ENCODE data around the gene PHACTR3.

DNA sequence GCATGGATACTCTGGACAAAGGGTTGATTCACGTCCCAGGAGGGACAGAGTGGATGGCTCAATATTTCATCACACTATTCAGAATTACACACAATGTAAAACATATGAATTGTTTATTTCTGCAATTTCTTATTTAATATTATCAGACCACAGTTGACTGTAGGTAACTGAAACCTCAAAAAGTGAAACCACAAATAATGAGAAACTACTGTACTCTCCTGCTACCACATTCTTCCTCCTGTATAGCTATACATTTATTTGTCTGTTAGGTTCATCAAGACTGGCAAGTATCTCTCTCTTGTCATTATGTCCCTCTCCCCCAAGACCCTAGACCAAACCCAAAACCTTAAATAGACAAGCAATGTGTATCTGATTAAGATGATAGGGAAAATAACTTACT lies 269.1 kb downstream of the PHACTR3 start:
- TF ChIP-seq ZNF274 (IDR thresholded peaks at IDR 0.05; ENCODE audit: low read depth, low read length) (no peak), EZH2 (IDR thresholded peaks at IDR 0.05) (no peak), POLR2AphosphoS5 (IDR thresholded peaks at IDR 0.05; ENCODE audit: low read depth, low read length) (no peak), RAD21 (IDR thresholded peaks at IDR 0.05; ENCODE audit: low read depth) (no peak)
- TF ChIP-seq, protein P1, sequence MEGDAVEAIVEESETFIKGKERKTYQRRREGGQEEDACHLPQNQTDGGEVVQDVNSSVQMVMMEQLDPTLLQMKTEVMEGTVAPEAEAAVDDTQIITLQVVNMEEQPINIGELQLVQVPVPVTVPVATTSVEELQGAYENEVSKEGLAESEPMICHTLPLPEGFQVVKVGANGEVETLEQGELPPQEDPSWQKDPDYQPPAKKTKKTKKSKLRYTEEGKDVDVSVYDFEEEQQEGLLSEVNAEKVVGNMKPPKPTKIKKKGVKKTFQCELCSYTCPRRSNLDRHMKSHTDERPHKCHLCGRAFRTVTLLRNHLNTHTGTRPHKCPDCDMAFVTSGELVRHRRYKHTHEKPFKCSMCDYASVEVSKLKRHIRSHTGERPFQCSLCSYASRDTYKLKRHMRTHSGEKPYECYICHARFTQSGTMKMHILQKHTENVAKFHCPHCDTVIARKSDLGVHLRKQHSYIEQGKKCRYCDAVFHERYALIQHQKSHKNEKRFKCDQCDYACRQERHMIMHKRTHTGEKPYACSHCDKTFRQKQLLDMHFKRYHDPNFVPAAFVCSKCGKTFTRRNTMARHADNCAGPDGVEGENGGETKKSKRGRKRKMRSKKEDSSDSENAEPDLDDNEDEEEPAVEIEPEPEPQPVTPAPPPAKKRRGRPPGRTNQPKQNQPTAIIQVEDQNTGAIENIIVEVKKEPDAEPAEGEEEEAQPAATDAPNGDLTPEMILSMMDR (IDR thresholded peaks at IDR 0.05 in 2 of 3, conservative IDR thresholded peaks at IDR 0.05 in 1 of 3; ENCODE audit: borderline replicate concordance in 1 of 3, insufficient read depth in 1 of 3, low read depth in 2 of 3, low read length in 2 of 3), result no peak

Data from HCT116 (cell line).